ENCODE results near the gene RNF157. TPM values are rescaled to one million over a fixed set of nuclear protein-coding genes. Genes with fewer than 3 reads are reported as not detected.
A peak's percentile ranks its signal among the peaks of the same experiment; 100 is the strongest.

RNF157 gene
- total and polyA plus RNA-seq, 8 donors = 0.79 to 11.1 (median 8.2) TPM

GRCh38 chr17:76239538-76240274 lies 587 bp downstream of the RNF157 start:
- intact Hi-C loops (cut with DNase I) = no loop called here
- ATAC-seq (no peak), DNase-seq (peak in 1 of 4 donors; percentile 80)
- no peak for TF ChIP-seq CTCF (IDR thresholded peaks at IDR 0.05)
- Histone ChIP-seq H3K27ac (no peak overlapping the region), H3K9me3 (no peaks in the 10 kb centered on the region), H3K36me3 (no peaks in the 10 kb centered on the region), H3K4me1 (peaks cover 12 to 15% of the 10 kb centered on the region in 2 donors), H3K4me3 (peak overlapping the region; percentile 21 to 35), H3K27me3 (peaks cover 8 to 72% of the 10 kb centered on the region in 2 donors)

- H3K4me3 ChIP-seq = no peak overlapping the region
- intact Hi-C loops (cut with DNase I) = no loop called here
Measured at GRCh38 chr17:76238847-76239537, 1.3 kb downstream of the RNF157 start.

GRCh38 chr17:76237859-76238313 lies 2.4 kb downstream of the RNF157 start:
- intact Hi-C loops (cut with DNase I) = no loop called here
- H3K9me3 ChIP-seq = no peaks in the 10 kb centered on the region
- H3K36me3 ChIP-seq = no peaks in the 10 kb centered on the region
- H3K4me3 ChIP-seq = no peak overlapping the region
- ATAC-seq (no peak), DNase-seq (no peak)
- TF ChIP-seq CTCF (IDR thresholded peaks at IDR 0.05) = no peak
- H3K4me1 ChIP-seq = peaks cover 12 to 15% of the 10 kb centered on the region in 2 donors
- H3K27me3 ChIP-seq = peaks cover 8 to 55% of the 10 kb centered on the region in 2 donors
- no peak overlapping the region for H3K27ac ChIP-seq

More at GRCh38 chr17:76238847-76239537, 1.3 kb downstream of the RNF157 start:
- Histone ChIP-seq H3K36me3 (no peaks in the 10 kb centered on the region), H3K9me3 (no peaks in the 10 kb centered on the region), H3K27ac (no peak overlapping the region), H3K27me3 (peaks cover 8 to 66% of the 10 kb centered on the region in 2 donors), H3K4me1 (peaks cover 12 to 15% of the 10 kb centered on the region in 2 donors)
- no peak for TF ChIP-seq CTCF (IDR thresholded peaks at IDR 0.05)
- DNase-seq (no peak), ATAC-seq (no peak)

- no peak overlapping the region for H3K27ac ChIP-seq
- intact Hi-C loops (cut with DNase I) = no loop called here
- H3K4me3 ChIP-seq = no peak overlapping the region
- TF ChIP-seq CTCF (IDR thresholded peaks at IDR 0.05) = no peak
- H3K27me3 ChIP-seq = peaks cover 8 to 42% of the 10 kb centered on the region in 2 donors
- H3K4me1 ChIP-seq = peaks cover 12 to 15% of the 10 kb centered on the region in 2 donors
- no peaks in the 10 kb centered on the region for H3K9me3 ChIP-seq
- H3K36me3 ChIP-seq = no peaks in the 10 kb centered on the region
- DNase-seq (no peak), ATAC-seq (no peak)
Measured at GRCh38 chr17:76236603-76237002, 3.7 kb downstream of the RNF157 start.

- H3K36me3 ChIP-seq = no peaks in the 10 kb centered on the region
- H3K4me1 ChIP-seq = peaks cover 6 to 10% of the 10 kb centered on the region in 2 donors
- H3K27ac ChIP-seq = no peak overlapping the region
- H3K27me3 ChIP-seq = peaks cover 8 to 35% of the 10 kb centered on the region in 2 donors
- H3K9me3 ChIP-seq = no peaks in the 10 kb centered on the region
- TF ChIP-seq CTCF (IDR thresholded peaks at IDR 0.05) = no peak
- no peak for ATAC-seq
- intact Hi-C loops (cut with DNase I) = no loop called here
- H3K4me3 ChIP-seq = no peak overlapping the region
- no peak for DNase-seq
Measured at GRCh38 chr17:76235883-76236282, 4.4 kb downstream of the RNF157 start.
